OCI-LY7 (cell line): ENCODE measurements around the gene TOB2.

Source experiments
- EZH2phosphoT487 ChIP-seq: fragments of 200-600 bp; sonication (generic); IDR thresholded peaks from 2 replicates; pipeline ENCODE4 v1.6.1; 2018; ENCODE audit warnings: low read depth, borderline replicate concordance, mild to moderate bottlenecking, mixed run types, antibody characterized with exemption, low read length, moderate library complexity, mixed read lengths
- TF ChIP-seq, protein P1 (sequence below): fragments of 200-600 bp; sonication (generic); conservative IDR thresholded peaks from 2 replicates; pipeline ENCODE4 v1.5.1; 2014; ENCODE audit warnings: mild to moderate bottlenecking, antibody characterized with exemption, low read length, moderate library complexity, mixed read lengths

DNA sequence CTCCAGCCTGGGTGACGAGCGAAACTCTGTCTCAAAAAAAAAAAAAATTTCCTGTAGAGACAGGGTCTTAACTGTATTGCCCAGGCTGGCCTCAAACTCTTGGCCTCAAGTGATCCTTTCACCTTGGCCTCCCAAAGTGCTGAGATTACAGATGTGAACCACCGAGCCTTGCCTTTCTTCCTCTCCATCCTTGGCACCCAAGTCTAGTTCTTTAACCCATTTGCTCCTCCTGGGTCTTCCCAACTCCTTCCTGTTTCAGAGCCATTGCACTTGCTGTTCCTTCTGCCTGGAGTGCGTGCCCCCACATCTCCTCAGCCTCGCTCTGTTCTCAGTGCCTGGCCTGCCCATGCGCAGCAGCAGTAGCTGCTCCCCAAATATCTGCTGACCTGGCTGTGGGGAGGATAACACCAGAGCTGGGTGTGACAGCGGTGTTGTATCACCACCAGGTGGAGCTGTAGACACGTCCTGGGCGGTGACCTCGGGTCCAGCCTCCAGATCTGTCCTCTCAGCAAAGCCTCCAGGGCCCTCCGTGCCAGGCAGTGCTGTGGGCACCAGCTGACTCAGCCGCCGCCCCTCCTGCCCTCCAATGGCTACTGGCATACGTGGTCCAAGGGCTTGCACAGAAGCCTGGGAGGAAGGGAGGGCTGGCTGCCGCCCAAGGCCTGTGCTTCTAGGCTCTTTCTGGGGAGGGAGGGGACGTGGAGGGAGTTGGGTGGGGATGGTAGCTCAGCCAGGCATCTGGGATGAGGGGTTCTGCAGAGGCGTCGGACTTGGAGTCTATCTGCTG is 42.9 kb downstream of the TOB2 start:
- TF ChIP-seq, protein P1, sequence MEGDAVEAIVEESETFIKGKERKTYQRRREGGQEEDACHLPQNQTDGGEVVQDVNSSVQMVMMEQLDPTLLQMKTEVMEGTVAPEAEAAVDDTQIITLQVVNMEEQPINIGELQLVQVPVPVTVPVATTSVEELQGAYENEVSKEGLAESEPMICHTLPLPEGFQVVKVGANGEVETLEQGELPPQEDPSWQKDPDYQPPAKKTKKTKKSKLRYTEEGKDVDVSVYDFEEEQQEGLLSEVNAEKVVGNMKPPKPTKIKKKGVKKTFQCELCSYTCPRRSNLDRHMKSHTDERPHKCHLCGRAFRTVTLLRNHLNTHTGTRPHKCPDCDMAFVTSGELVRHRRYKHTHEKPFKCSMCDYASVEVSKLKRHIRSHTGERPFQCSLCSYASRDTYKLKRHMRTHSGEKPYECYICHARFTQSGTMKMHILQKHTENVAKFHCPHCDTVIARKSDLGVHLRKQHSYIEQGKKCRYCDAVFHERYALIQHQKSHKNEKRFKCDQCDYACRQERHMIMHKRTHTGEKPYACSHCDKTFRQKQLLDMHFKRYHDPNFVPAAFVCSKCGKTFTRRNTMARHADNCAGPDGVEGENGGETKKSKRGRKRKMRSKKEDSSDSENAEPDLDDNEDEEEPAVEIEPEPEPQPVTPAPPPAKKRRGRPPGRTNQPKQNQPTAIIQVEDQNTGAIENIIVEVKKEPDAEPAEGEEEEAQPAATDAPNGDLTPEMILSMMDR = peak; percentile 98
- no peak for TF ChIP-seq EZH2phosphoT487
